ENCODE measurements around the gene MYOCOS.
"Not testable (repeated sequence)": the region's sequence is repeated elsewhere in the genome, so short reads cannot be mapped to it uniquely, and the experiment has no call there.

The MYOCOS gene, protein sequence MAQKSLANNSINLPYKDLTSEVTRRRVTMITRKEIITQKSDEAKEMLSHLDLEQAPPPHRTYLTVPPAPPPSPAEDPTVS

GRCh38 chr1:171622152-171622462 is at the start of gene MYOCOS:
TSS of gene MYOCOS (plus strand) at chr1:171622243. CDS start at chr1:171623884, 1,641 bp downstream.
- DNase-seq, result no peak

DNA sequence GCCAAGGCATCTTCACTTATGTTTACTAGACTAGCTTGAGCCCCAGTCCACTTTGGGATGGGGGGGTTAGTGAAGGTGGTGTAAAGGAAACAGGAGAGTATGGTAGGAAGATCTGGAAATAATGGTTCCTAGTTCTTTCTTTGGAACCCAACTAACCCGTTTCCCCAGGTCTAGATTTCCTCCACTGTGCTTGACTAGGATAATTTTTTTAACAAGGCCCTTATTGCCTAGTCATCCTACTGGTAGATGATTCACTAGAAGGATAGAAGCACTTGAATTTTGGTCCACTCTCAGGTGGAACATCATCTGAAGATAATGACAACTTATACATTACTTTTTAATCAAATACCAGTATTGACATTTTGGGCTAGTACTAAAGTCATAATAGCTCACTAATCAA is 45.9 kb upstream of the MYOCOS start:
- DNase-seq, result no peak

- no peak for DNase-seq
Observed at GRCh38 chr1:171581226-171581625, 40.8 kb upstream of the MYOCOS start.

DNA sequence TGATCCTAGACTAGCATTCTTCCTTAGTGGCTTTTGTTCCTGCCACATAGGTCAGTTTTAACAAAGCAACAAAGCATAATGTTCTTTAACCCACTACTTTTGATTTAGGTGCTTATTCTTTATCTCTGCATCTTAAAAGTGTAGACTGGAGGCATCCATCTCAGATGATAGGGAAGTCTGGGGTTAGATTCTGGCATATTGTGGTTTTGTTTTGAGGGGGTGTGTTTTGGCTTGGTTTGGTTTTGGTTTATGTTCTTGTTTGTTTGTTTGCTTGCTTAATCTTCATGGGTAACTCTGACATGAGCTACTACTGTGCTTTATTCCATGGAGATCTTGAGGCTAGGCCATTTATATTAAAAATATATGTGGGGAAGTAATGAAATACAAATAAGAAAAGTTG is 40.3 kb upstream of the MYOCOS start:
- no peak for DNase-seq

GRCh38 chr1:171582589-171582988 is 39.5 kb upstream of the MYOCOS start:
- no peak for DNase-seq

- no peak for DNase-seq
Observed at GRCh38 chr1:171583591-171584201, 38.3 kb upstream of the MYOCOS start.

- DNase-seq, result no peak
Observed at GRCh38 chr1:171585715-171586114, 36.3 kb upstream of the MYOCOS start.

GRCh38 chr1:171588230-171588629 is 33.8 kb upstream of the MYOCOS start:
- no peak for DNase-seq

GRCh38 chr1:171590022-171590421 is 32.0 kb upstream of the MYOCOS start:
- no peak for DNase-seq

DNA sequence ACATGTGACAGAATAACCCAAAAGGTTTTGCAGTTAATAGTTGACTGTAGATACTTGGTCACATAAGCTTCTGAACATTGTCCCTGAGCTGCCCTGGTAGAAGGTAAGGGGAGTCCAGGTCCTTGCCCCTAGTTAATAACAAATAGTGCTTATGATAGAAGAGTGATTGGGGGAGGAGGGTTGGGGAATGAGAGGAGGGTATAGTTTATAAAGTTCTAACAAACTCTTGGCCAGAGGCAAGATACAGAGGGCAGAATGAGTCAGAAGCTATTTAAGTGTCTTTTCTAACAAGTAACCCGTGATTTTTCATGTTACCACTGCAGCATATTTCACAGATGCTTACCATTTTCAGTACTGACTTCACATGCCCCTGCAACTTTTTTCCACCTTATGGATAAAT is 26.7 kb upstream of the MYOCOS start:
- DNase-seq, result no peak

- no peak for DNase-seq
Observed at GRCh38 chr1:171596119-171596518, 25.9 kb upstream of the MYOCOS start.

- DNase-seq, result no peak
Observed at GRCh38 chr1:171596705-171597104, 25.3 kb upstream of the MYOCOS start.

GRCh38 chr1:171597203-171597602 is 24.8 kb upstream of the MYOCOS start:
- DNase-seq, result no peak

DNA sequence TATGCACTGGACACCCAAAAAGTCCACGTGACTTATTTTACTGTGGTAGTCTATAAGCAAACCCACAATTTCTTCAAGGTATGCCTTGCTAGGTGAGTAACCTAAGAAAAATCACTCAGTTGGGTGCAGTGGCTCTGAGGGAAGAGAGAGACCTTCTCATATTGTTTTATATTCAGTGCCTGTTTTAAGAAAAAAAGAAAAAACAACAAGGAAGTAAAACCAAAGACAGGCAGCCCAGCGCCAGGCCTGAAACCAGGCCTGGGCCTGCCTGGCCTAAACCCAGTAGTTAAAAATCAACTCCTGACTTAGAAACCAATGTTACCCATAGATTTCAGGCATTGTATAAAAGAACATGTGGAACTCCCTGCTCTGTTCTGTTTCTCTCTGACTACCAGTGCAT is 21.7 kb upstream of the MYOCOS start:
- DNase-seq, result not testable (repeated sequence)

DNA sequence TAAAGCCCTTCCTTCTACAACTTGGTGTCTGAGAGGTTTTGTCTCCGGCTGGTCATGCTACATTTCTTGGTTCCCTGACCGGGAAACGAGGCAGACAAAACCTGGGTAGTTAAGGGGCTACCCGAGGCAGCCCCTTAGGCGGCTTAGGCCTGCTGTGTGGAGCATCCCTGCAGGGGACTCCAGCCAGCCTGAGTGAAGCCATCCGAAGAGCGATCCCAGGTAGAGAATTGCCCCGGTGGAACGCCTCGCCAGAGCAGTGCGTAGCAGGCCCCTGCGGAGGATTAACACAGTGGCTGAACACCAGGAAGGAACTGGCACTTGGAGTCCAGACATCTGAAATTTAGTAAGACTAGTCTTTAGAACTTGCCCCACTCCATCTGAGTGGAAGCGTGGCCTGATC is 21.2 kb upstream of the MYOCOS start:
- DNase-seq, result no peak

DNA sequence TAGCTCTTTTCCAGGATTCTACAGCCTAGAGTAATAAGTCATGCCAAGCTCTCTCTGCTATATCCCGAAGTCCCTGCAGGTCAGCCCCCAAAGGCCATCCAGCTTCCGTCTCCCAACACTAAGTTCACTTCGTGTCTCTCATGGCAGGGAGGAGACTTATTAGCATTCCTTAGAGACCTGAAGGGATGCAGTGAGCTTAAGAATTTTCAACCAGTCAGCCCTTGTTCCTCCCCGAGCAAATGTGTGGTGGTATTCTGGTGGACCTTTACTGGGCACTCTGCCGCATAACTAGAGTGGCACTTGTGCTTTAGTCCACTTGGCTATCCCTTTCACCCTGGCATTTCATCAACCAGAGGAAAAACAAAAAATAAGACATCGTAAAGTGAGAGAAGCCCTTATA is 19.0 kb upstream of the MYOCOS start:
- not testable (repeated sequence) for DNase-seq

GRCh38 chr1:171606402-171606941 is 15.6 kb upstream of the MYOCOS start:
- DNase-seq, result no peak

DNA sequence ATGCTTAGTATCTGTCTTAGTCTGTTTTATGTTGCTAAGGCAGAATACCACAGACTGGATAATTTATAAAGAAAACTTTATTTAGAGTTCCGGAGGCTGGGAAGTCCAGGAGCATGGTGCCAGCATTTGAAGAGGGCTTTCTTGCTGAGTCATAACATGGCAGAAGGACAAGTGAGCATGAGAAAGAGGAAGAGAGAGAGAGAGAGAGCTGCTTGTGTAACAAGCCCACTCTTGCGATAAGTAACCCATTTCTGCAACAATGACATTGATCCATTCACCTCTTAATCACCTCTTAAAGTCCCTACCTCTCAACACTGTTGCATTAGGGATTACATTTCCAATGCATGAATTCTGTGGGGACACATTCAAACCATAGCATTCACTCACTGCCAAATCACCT is 11.7 kb upstream of the MYOCOS start:
- DNase-seq, result no peak

DNA sequence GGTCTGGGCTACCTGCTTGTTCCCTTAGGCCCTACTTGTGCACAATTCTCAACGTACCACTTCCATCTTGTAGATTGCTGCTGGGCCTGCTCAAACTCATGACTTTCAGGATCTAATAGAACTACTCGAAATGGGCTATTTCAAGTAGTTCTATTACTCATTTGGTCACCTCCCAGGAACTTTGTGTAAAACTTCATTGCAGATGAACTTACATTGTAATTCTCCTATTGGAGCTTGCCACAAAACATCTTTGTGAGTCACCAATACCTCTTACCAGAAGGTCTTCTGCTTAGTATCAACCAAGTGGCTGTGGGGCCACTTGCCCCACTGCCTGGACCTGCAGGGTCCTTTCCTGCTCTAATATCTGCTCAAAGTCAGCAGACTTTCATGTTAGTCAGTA is 10.7 kb upstream of the MYOCOS start:
- no peak for DNase-seq

DNA sequence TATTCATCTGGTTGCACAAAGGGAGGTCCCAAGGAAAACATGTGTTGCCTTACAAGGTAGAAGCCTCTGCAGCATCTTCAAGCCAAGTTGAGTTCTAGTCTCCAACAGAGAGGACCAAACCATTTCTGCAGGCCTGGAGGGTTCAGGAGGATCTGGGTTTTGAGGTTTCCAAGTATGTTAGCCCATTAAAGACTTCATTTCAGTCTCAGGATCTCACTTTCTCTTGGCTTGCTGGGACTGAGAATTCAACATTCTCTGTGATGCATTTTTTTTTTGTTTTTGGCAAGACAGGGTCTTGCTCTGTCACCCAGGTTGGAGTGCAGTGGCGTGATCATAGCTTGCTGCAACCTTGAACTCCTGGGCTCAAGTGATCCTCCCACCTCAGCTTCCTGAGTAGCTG is 8.8 kb upstream of the MYOCOS start:
- no peak for DNase-seq

DNA sequence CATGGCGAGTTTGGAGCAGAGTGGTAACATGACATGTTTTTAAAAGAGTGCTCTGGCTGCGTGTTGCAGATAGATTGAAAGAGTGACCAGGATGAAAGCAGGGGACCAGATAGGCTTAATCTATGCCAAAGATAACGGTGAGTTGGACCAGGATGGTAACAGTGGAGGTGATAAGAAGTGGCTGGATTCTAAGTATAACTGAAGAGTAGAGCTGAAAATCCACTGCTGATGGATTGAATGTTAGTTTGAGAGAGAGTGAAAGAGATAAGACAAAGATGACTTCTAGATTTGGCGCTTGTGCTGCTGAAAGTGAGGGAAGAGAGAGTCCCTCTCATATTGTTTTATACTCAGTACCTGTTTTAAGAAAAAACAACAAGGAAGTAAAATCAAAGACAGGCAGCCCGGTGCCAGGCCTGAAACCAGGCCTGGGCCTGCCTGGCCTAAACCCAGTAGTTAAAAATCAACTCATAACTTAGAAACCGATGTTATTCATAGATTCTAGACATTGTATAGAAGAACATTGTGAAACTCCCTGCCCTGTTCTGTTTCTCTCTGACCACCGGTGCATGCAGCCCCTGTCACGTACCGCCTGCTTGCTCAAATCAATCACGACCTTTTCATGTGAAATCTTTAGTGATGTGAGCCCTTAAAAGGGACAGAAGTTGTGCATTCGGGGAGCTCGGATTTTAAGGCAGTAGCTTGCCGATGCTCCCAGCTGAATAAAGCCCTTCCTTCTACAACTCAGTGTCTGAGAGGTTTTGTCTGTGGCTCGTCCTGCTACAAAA is 6.7 kb upstream of the MYOCOS start:
- DNase-seq, result not testable (repeated sequence)

DNA sequence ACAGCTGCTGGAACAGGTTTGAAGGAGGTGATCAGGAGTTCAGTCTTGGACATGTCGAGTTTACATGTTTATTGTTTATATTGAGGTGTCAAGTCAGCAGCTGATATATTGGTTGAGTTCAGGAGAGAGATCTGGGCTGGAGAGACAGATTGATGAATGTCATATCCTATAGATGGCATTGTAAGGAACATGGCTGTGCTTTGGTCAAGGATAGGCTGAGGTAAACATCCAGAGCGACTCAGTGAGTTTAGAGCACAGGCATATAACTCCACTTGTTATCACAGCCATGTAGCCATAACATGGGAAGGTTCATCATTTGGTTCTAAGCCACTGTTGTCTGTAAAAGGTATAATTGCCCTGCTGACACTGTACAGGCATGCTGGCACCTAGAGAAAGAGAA is 5.5 kb upstream of the MYOCOS start:
- no peak for DNase-seq

DNA sequence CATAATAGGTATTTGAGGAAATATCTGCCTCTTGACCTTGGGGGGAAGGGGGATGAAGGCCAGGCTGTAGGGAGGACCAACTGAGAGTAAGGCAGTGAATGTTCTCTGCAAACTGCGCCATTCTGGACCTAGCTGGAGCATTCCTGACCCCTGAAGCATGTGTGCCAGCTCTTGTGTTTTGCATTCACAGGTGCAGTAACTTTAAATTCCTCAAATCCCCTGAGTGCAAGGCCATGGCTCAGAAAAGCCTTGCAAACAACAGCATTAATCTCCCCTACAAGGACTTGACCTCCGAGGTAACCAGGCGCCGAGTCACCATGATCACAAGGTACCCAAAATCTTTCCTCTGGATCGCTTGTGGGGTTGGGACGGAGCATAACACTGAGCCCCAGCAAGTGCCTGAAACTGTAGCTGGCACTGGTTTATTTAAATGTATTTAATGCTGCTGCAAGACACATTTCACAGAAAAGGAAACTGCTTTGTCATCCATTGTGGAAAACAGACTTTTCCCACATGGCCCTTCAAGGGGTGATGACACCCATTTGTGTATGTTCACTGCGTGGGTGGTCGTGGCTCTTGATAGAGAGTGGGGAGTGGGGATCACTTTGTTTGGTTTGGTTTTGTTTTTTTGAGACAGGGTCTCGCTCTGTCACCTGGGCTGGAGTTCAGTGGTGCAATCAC is 1.7 kb downstream of the MYOCOS start:
- no peak for DNase-seq

DNA sequence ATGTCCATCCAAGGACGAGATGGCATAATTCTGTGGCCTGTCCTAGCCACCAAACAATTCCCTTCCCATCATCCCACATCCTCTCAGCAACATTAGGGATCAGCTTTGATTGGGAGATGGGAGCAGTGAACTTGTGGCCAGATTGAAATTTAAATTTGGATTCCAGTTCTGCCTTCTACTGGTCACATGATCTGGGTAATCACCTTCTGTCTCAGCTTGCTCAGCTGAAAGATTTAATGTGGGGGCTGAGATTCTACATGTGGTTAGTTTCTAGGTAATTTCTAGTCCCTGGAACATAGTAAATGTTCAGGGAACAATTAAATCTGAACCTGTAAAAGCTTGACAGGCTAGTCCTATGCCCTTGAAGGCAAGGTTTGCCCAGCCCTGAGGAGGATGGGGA is 3.2 kb downstream of the MYOCOS start:
- DNase-seq, result no peak
